GM13976 (cell line): ENCODE results near the gene FXYD6.

Experiments used
- DNase-seq: peaks from one replicate; pipeline ENCODE4 v3.0.0; 2012; ENCODE audit warnings: low spot score
- CTCF ChIP-seq: IDR thresholded peaks from 2 replicates; pipeline ENCODE4 v1.5.1; 2012; ENCODE audit warnings: borderline replicate concordance, mild to moderate bottlenecking; ENCODE audit not compliant: insufficient read depth; ENCODE audit errors: extremely low read depth, missing control alignments, control extremely low read depth
- in situ Hi-C: fragments of 300-500 bp; cut with MboI; formaldehyde crosslinking; loops from one replicate; pipeline ENCODE4 v1.12.0; 2022; ENCODE audit warnings: low sequenced_read_pairs, mixed read lengths, inconsistent platforms; ENCODE audit not compliant: unreplicated experiment

FXYD6 gene

GRCh38 chr11:117827521-117828511 lies 48.6 kb downstream of the FXYD6 start:
- in situ Hi-C loops, result no loop called here
- DNase-seq, result no peak
- no peak for TF ChIP-seq CTCF

- TF ChIP-seq CTCF, result no peak
- in situ Hi-C loops, result no loop called here
- DNase-seq, result no peak
Measured at GRCh38 chr11:117826832-117827231, 49.6 kb downstream of the FXYD6 start.

GRCh38 chr11:117826190-117826570 lies 50.3 kb downstream of the FXYD6 start:
- in situ Hi-C loops, result no loop called here
- DNase-seq, result no peak
- no peak for TF ChIP-seq CTCF

GRCh38 chr11:117825538-117826189 lies 50.8 kb downstream of the FXYD6 start:
- no peak for TF ChIP-seq CTCF
- DNase-seq, result no peak
- in situ Hi-C loops, result no loop called here

- TF ChIP-seq CTCF, result no peak
- in situ Hi-C loops, result no loop called here
- DNase-seq, result no peak
Measured at GRCh38 chr11:117824571-117825537, 51.6 kb downstream of the FXYD6 start, which contains the start of gene FXYD2. TSS of gene FXYD2 (minus strand) at chr11:117824744. CDS start at chr11:117824678, 66 bp downstream.
